ENCODE data around the gene VSIG1. TPM values are rescaled to one million over a fixed set of nuclear protein-coding genes. Genes with fewer than 3 reads are reported as not detected.

VSIG1 gene
- total and polyA plus RNA-seq, 10 of the 15 experiments (the other 5 are each of a cell fraction or from before 2014, with no cell fraction given) = 0.04 to 0.08 (median 0.06) TPM; not detected in 7

- Histone ChIP-seq H3K79me2 (ENCODE audit: control insufficient read depth, insufficient read depth, low read length) (no peaks in the 10 kb centered on the region), H3K27me3 (replicated peaks in 1 of 2; ENCODE audit: control insufficient read depth in 2 of 2, insufficient read depth in 2 of 2, low read length in 1 of 2) (no peaks in the 10 kb centered on the region), H4K20me1 (ENCODE audit: control insufficient read depth, insufficient read depth) (no peaks in the 10 kb centered on the region), H3K4me2 (ENCODE audit: control insufficient read depth, insufficient read depth) (no peak overlapping the region), H3K4me1 (ENCODE audit: control insufficient read depth, insufficient read depth, low read length) (no peaks in the 10 kb centered on the region), H3K9me3 (replicated peaks; ENCODE audit: control insufficient read depth, insufficient read depth, low read length) (no peaks in the 10 kb centered on the region), H3K27ac (ENCODE audit: control insufficient read depth, insufficient read depth) (no peak overlapping the region), H3K9ac (ENCODE audit: control insufficient read depth, insufficient read depth, low read length) (no peak overlapping the region), H3K4me3 (no peak overlapping the region), H3K36me3 (ENCODE audit: control insufficient read depth in 2 of 2, insufficient read depth in 2 of 2, low read length in 1 of 2) (no peaks in the 10 kb centered on the region), H2AFZ (ENCODE audit: control insufficient read depth, low read depth, low read length) (no peak overlapping the region)
- RAD21 ChIA-PET (ENCODE audit: unreplicated experiment) = interaction anchor here (3.0 kb wide), 1 partner anchor 48 kb away, joined by 28 read pairs; no protein-coding TSS in a partner anchor
- 6% methylated on average over 1 of the region's 1 CpG for WGBS (ENCODE audit: insufficient coverage, insufficient replicate concordance, low lambda C conversion rate, missing lambda C conversion rate)
- in situ Hi-C loops (cut with MboI) = no loop called here
- ATAC-seq (no peak), FAIRE-seq (no peak), DNase-seq (ENCODE audit: low read depth, low spot score) (no peak)
- POLR2A ChIA-PET = no interaction called here
- SMC1A ChIA-PET (ENCODE audit: uncharacterized antibody, unreplicated experiment) = interaction anchor here (0.9 to 2.3 kb wide), 4 partner anchors 48 to 117 kb away, joined by 3 to 23 read pairs (median 3); no protein-coding TSS in a partner anchor
- no TSS peak for BruUV-seq (replicated peaks)
- intact Hi-C loops (cut with micrococcal nuclease; ENCODE audit: unreplicated experiment) = no loop called here
- CTCF ChIA-PET = interaction anchor here (0.6 to 3.0 kb wide), 5 partner anchors 17 to 117 kb away, joined by 3 to 36 read pairs (median 8); no protein-coding TSS in a partner anchor
- TF ChIP-seq GABPA (IDR thresholded peaks at IDR 0.05; ENCODE audit: low read depth) = no peak
- no peak for TF ChIP-seq PAX8 (IDR thresholded peaks at IDR 0.05)
- no peak for TF ChIP-seq SP1 (IDR thresholded peaks at IDR 0.05; ENCODE audit: low read depth, low read length)
- no peak for TF ChIP-seq BCL11A (IDR thresholded peaks at IDR 0.05; ENCODE audit: low read depth, low read length)
- no peak for TF ChIP-seq PBX3 (IDR thresholded peaks at IDR 0.05; ENCODE audit: insufficient replicate concordance, low read depth, low read length)
- TF ChIP-seq SMARCA5 (IDR thresholded peaks at IDR 0.05) = no peak
- no peak for TF ChIP-seq RELA (IDR thresholded peaks at IDR 0.05; ENCODE audit: borderline replicate concordance, partially characterized antibody)
- TF ChIP-seq SPI1 (IDR thresholded peaks at IDR 0.05; ENCODE audit: borderline replicate concordance, insufficient read depth, low read depth, low read length) = no peak
- TF ChIP-seq, protein P1, sequence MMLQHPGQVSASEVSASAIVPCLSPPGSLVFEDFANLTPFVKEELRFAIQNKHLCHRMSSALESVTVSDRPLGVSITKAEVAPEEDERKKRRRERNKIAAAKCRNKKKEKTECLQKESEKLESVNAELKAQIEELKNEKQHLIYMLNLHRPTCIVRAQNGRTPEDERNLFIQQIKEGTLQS (IDR thresholded peaks at IDR 0.05; ENCODE audit: borderline replicate concordance, extremely low read depth, low read depth, low read length) = no peak
- no peak for TF ChIP-seq NFIC (IDR thresholded peaks at IDR 0.05; ENCODE audit: low read depth, low read length)
- no peak for TF ChIP-seq ASH2L (IDR thresholded peaks at IDR 0.05; ENCODE audit: borderline replicate concordance, low read depth)
- no peak for TF ChIP-seq CEBPZ (IDR thresholded peaks at IDR 0.05; ENCODE audit: low read depth, low read length)
- TF ChIP-seq ETV6 (conservative IDR thresholded peaks at IDR 0.05 in 1 of 2, IDR thresholded peaks at IDR 0.05 in 1 of 2; ENCODE audit: borderline replicate concordance in 1 of 2, low read depth in 1 of 2) = no peak
- no peak for TF ChIP-seq IRF5 (IDR thresholded peaks at IDR 0.05; ENCODE audit: borderline replicate concordance)
- TF ChIP-seq SUZ12 (IDR thresholded peaks at IDR 0.05; ENCODE audit: unreplicated experiment) = no peak
- TF ChIP-seq KAT2A (conservative IDR thresholded peaks at IDR 0.05; ENCODE audit: control insufficient read depth, low read depth, low read length) = no peak
These were observed 22.3 kb upstream of the VSIG1 start for GRCh38 chrX:108022491-108023089.

Data from GM12878 (cell line).